GM23248 (cell line): Measurements from ENCODE around the gene MYO16. TPM values are rescaled to one million over a fixed set of nuclear protein-coding genes. Genes with fewer than 3 reads are reported as not detected.

Experiments used
- DNase-seq: peaks from one replicate; pipeline ENCODE4 v3.0.0-alpha.2; 2015
- H2AFZ ChIP-seq: fragments of 200-600 bp; sonication (generic); 2 replicates; pipeline ENCODE4 v1.6.1; 2016; ENCODE audit warnings: antibody characterized with exemption
- H3F3A ChIP-seq: fragments of 200-600 bp; sonication (generic); 2 replicates; pipeline ENCODE4 v1.6.1; 2016; ENCODE audit warnings: mild to moderate bottlenecking, antibody characterized with exemption, mixed run types; ENCODE audit not compliant: insufficient read depth
- H3K27ac ChIP-seq: fragments of 200-600 bp; sonication (generic); 2 replicates; pipeline ENCODE4 v1.5.1; 2016; ENCODE audit warnings: mild to moderate bottlenecking
- H3K27me3 ChIP-seq: fragments of 200-600 bp; sonication (generic); replicated peaks from 2 replicates; pipeline ENCODE4 v1.6.1; 2016; ENCODE audit warnings: mild to moderate bottlenecking; ENCODE audit not compliant: insufficient read depth
- H3K36me3 ChIP-seq: fragments of 200-600 bp; sonication (generic); 2 replicates; pipeline ENCODE4 v1.6.1; 2016; ENCODE audit warnings: low read depth, mild to moderate bottlenecking
- H3K4me1 ChIP-seq: fragments of 200-600 bp; sonication (generic); 2 replicates; pipeline ENCODE4 v1.6.1; 2016; ENCODE audit warnings: mild to moderate bottlenecking; ENCODE audit not compliant: insufficient read depth
- H3K4me2 ChIP-seq: fragments of 200-600 bp; sonication (generic); one replicate; pipeline ENCODE4 v1.6.1; 2016; ENCODE audit warnings: mild to moderate bottlenecking; ENCODE audit not compliant: unreplicated experiment
- H3K4me3 ChIP-seq: fragments of 200-600 bp; sonication (generic); 2 replicates; pipeline ENCODE4 v1.5.1; 2016; ENCODE audit warnings: mild to moderate bottlenecking
- H3K79me2 ChIP-seq: fragments of 200-600 bp; sonication (generic); 2 replicates; pipeline ENCODE4 v1.6.1; 2016; ENCODE audit warnings: mild to moderate bottlenecking; ENCODE audit not compliant: insufficient read depth
- H3K9ac ChIP-seq: fragments of 200-600 bp; sonication (generic); 2 replicates; pipeline ENCODE4 v1.6.1; 2016; ENCODE audit warnings: mild to moderate bottlenecking
- H3K9me2 ChIP-seq: fragments of 200-600 bp; sonication (generic); 2 replicates; pipeline ENCODE4 v1.6.1; 2016; ENCODE audit warnings: mixed run types, mild to moderate bottlenecking, moderate library complexity; ENCODE audit not compliant: insufficient read depth
- H3K9me3 ChIP-seq: fragments of 200-600 bp; sonication (generic); one replicate; pipeline ENCODE4 v1.6.1; 2017; ENCODE audit warnings: low read depth
- H4K20me1 ChIP-seq: fragments of 200-600 bp; sonication (generic); 2 replicates; pipeline ENCODE4 v1.6.0; 2016; ENCODE audit not compliant: insufficient read depth
- EZH2 ChIP-seq: fragments of 200-600 bp; sonication (generic); IDR thresholded peaks from 2 replicates; pipeline ENCODE4 v1.6.1; 2018; ENCODE audit warnings: antibody characterized with exemption, mild to moderate bottlenecking; ENCODE audit not compliant: insufficient read depth, poor library complexity, severe bottlenecking
- EZH2phosphoT487 ChIP-seq: fragments of 200-600 bp; sonication (generic); IDR thresholded peaks from 2 replicates; pipeline ENCODE4 v1.6.1; 2018; ENCODE audit warnings: antibody characterized with exemption, moderate library complexity, mild to moderate bottlenecking, low read depth; ENCODE audit not compliant: insufficient read depth
- WGBS, 2 experiments: methylation state at CpG; one replicate each; pipeline ENCODE4 v1.1.6; 2015 to 2017; ENCODE audit warnings: low lambda C conversion rate in 2 of 2, low coverage in 1 of 2; ENCODE audit errors: missing lambda C conversion rate in 2 of 2; 5-methylcytosine and 5-hydroxymethylcytosine counted together
- in situ Hi-C: fragments of 300-500 bp; cut with MboI; formaldehyde crosslinking; loops from 2 replicates; pipeline ENCODE4 v1.15.0; 2020
- polyA plus RNA-seq: library from polyadenylated mRNA; unstranded; fragments of >200 nt; fragmentation: Nextera tagmentation; extraction: Ambion mirVana; gene quantifications from 2 replicates; pipeline ENCODE4 v1.2.1, GENCODE V29; 2016
- total RNA-seq: library from RNA; depleted of rRNA; stranded (reverse); fragments of >200 nt; shearing (Covaris generic); gene quantifications from 2 replicates; pipeline ENCODE4 v1.2.3, GENCODE V29; 2014

Gene MYO16
- total and polyA plus RNA-seq, 2 experiments from 2014 or later: not detected

DNA sequence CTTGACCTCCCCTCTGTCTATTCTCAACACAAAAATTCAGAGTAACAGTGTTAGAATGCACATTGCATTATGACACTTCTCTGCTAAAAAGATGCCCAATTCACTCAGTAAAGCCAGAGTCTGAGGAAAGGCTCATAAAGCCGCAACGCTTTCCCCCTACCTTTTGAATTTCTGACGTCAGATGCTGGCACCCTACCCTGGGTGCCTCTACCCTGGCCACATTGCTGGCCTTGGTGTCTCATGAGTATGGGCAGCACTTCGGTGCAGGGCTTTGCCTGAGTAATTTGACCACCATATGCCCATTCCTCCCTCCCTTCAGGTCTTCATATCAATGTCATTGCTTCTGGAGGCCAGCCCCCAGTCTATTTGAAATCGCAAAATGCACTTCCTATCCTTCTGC lies 229.3 kb downstream of the MYO16 start:
- Histone ChIP-seq H3K27me3 (peaks cover 4% of the 10 kb centered on the region; the same call in 1 of the 2 replicates), H2AFZ (no peak overlapping the region), H3K9ac (no peak overlapping the region), H3K4me3 (no peak overlapping the region), H3K79me2 (no peaks in the 10 kb centered on the region), H3K4me1 (no peaks in the 10 kb centered on the region), H4K20me1 (no peaks in the 10 kb centered on the region), H3K9me2 (no peaks in the 10 kb centered on the region), H3F3A (peaks cover 7% of the 10 kb centered on the region; the same call in 1 of the 2 replicates), H3K9me3 (no peaks in the 10 kb centered on the region), H3K4me2 (no peak overlapping the region), H3K36me3 (no peaks in the 10 kb centered on the region), H3K27ac (no peak overlapping the region)
- TF ChIP-seq EZH2phosphoT487: no peak
- TF ChIP-seq EZH2: no peak
- WGBS, 2 experiments: 36 to 40% methylated on average over 5 of the region's 5 CpGs
- DNase-seq: no peak
- in situ Hi-C loops: no loop called here

DNA sequence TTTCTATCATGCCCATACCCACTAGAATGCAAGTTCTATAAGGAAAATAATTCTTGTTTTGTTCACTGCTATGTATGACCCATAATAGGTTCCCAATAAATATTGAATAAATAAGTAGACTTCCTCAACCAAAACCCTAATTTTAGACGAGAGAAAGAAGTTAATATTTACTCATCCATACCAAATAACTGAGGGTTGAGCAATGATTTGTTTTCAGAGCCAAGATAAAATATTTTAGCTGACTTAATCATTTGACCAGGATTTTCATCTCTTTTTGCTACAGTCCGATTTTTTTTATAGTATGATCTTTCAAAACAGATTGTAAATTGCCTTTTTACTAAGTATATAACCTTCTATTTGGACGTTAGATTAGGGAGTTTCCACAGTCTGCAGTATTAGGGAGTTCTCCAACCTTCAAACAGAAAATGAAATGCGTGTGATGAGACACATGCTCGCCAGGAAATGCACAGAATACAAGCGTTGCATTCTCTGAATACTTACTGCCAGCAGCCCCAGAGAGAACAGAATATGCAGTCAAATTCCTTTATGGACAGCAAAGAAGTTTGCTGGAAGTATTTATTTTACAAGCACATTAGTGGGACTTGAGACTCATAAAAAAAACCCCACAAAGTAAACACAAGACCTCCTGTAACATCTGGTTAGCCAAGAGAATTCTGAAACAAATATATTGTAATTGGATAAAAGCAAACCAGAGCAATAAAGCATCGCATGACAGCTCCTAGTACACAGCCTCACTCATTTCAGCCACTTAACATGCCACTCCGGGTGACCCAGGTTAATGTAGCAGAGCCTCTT lies 230.0 kb downstream of the MYO16 start:
- no peaks in the 10 kb centered on the region for H3K4me1 ChIP-seq
- WGBS, 2 experiments: 0 to 2% methylated on average over 8 of the region's 8 CpGs
- in situ Hi-C loops: no loop called here
- no peak overlapping the region for H3K27ac ChIP-seq
- TF ChIP-seq EZH2phosphoT487 (no peak), EZH2 (no peak)
- H3K9me2 ChIP-seq: no peaks in the 10 kb centered on the region
- H3K27me3 ChIP-seq: peaks cover 4% of the 10 kb centered on the region; the same call in 1 of the 2 replicates
- no peaks in the 10 kb centered on the region for H3K36me3 ChIP-seq
- H3K4me2 ChIP-seq: peak overlapping the region; percentile 66
- peaks cover 7% of the 10 kb centered on the region; the same call in 1 of the 2 replicates for H3F3A ChIP-seq
- no peaks in the 10 kb centered on the region for H3K79me2 ChIP-seq
- peak; percentile 28 for DNase-seq
- H4K20me1 ChIP-seq: no peaks in the 10 kb centered on the region
- H3K9me3 ChIP-seq: no peaks in the 10 kb centered on the region
- H2AFZ ChIP-seq: peak overlapping the region; percentile 47
- H3K4me3 ChIP-seq: peak overlapping the region; percentile 44
- no peak overlapping the region for H3K9ac ChIP-seq

DNA sequence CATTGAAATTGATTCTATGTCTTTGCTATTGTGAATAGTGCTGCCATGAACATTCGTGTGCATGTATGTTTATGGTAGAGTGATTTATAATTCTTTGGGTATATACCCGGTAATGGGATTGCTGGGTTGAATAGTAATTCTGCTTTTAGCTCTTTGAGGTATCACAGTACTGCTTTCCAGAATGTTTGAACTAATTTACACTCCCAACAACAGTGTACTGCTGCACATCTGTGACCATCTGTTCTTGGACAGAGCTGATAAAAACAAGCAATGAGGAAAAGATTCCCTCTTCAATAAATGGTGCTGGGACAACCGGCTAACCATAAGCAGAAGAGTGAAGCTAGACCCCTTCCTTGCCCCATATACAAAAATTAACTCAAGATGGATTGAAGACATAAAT lies 231.0 kb downstream of the MYO16 start:
- Histone ChIP-seq H2AFZ (no peak overlapping the region), H3K27ac (no peak overlapping the region), H3F3A (peaks cover 7% of the 10 kb centered on the region; the same call in 1 of the 2 replicates), H3K36me3 (no peaks in the 10 kb centered on the region), H3K4me2 (no peak overlapping the region), H4K20me1 (no peaks in the 10 kb centered on the region), H3K4me1 (no peaks in the 10 kb centered on the region), H3K4me3 (no peak overlapping the region), H3K79me2 (no peaks in the 10 kb centered on the region), H3K9me2 (no peaks in the 10 kb centered on the region), H3K9ac (no peak overlapping the region), H3K9me3 (no peaks in the 10 kb centered on the region), H3K27me3 (peaks cover 4% of the 10 kb centered on the region; the same call in 1 of the 2 replicates)
- in situ Hi-C loops: no loop called here
- no peak for DNase-seq
- 15 to 21% methylated on average over 3 of the region's 3 CpGs for WGBS, 2 experiments
- no peak for TF ChIP-seq EZH2
- no peak for TF ChIP-seq EZH2phosphoT487

DNA sequence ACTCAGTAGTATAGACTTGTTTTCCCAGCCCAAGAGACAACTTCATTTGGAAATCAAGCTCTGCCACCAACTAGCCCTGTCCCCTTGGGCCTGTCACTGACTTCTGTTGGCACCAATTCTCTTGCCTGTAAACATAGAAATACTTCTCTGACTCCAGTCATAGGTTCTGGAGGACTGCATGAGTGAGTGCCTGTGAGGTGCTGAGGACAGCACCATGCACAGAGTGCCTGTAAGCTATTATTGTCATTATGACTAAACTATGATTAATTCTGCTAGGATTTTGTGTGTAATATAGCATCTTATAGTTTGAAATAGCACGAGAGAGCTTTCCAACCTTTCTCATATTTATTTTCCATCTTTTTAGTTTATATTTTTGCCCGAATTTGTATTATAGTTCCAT lies 247.9 kb downstream of the MYO16 start:
- Histone ChIP-seq H3K9me2 (no peaks in the 10 kb centered on the region), H3K9me3 (no peaks in the 10 kb centered on the region), H3K27me3 (no peaks in the 10 kb centered on the region), H3K4me3 (no peak overlapping the region), H3K4me2 (no peak overlapping the region), H3K4me1 (no peaks in the 10 kb centered on the region), H3K36me3 (no peaks in the 10 kb centered on the region), H2AFZ (no peak overlapping the region), H3K27ac (no peak overlapping the region), H3K9ac (no peak overlapping the region), H3F3A (no peaks in the 10 kb centered on the region), H4K20me1 (no peaks in the 10 kb centered on the region), H3K79me2 (no peaks in the 10 kb centered on the region)
- in situ Hi-C loops: no loop called here
- peak; percentile 38 for DNase-seq
- TF ChIP-seq EZH2phosphoT487 (no peak), EZH2 (no peak)
- 15 to 17% methylated on average over 2 of the region's 2 CpGs for WGBS, 2 experiments

DNA sequence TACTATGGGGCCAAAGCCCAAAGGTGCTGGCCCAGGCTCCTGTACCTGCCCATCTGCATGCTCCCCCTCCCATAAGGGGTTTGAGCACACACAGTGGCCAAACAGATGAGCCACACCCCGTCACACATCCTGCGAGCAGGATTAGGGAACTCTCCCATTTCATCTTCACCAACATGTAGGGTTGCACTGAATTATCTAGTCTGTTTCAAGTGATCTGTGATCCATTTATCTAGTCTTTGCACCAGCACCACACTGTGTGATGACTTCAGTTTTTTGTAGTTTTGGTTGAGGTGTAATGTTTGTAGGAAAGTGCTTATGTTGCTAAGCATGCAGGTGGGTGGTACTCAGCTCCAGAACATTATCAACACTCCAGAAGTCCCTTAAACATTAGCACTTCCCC lies 249.3 kb downstream of the MYO16 start:
- H3K27ac ChIP-seq: no peak overlapping the region
- no peaks in the 10 kb centered on the region for H4K20me1 ChIP-seq
- TF ChIP-seq EZH2 (no peak), EZH2phosphoT487 (no peak)
- H3K27me3 ChIP-seq: no peaks in the 10 kb centered on the region
- H3K9me3 ChIP-seq: no peaks in the 10 kb centered on the region
- H3K36me3 ChIP-seq: no peaks in the 10 kb centered on the region
- no peak overlapping the region for H3K9ac ChIP-seq
- H3K9me2 ChIP-seq: no peaks in the 10 kb centered on the region
- H3F3A ChIP-seq: no peaks in the 10 kb centered on the region
- H3K4me2 ChIP-seq: no peak overlapping the region
- no peak for DNase-seq
- no peak overlapping the region for H2AFZ ChIP-seq
- H3K4me3 ChIP-seq: no peak overlapping the region
- no peaks in the 10 kb centered on the region for H3K79me2 ChIP-seq
- no peaks in the 10 kb centered on the region for H3K4me1 ChIP-seq
- in situ Hi-C loops: no loop called here
- 18 to 22% methylated on average over 2 of the region's 2 CpGs for WGBS, 2 experiments
